H1 (cell line): Measurements from ENCODE around the gene CHST11. TPM values are rescaled to one million over a fixed set of nuclear protein-coding genes. Genes with fewer than 3 reads are reported as not detected.

Experiments used
- BRCA1 ChIP-seq: IDR thresholded peaks from 2 replicates; pipeline ENCODE4 v1.6.1; 2012; ENCODE audit warnings: low read depth, low read length, improper control_type of control experiment
- CREB1 ChIP-seq: IDR thresholded peaks from 2 replicates; pipeline ENCODE4 v1.6.1; 2012; ENCODE audit warnings: inconsistent platforms
- EGR1 ChIP-seq: IDR thresholded peaks from 2 replicates; pipeline ENCODE4 v1.6.1; 2011; ENCODE audit warnings: low read depth, low read length, borderline replicate concordance
- FOSL1 ChIP-seq: IDR thresholded peaks from 2 replicates; pipeline ENCODE4 v1.6.1; 2011; ENCODE audit warnings: mild to moderate bottlenecking, low read depth, low read length, moderate library complexity; ENCODE audit not compliant: insufficient read depth
- POLR2A ChIP-seq, 2 experiments: IDR thresholded peaks; 1 replicate in 1 of 2; 2 replicates in 1 of 2; pipeline ENCODE4 v1.6.1; 2011; ENCODE audit warnings: low read depth in 2 of 2, low read length in 2 of 2, mild to moderate bottlenecking in 2 of 2; ENCODE audit errors: control extremely low read depth in 1 of 2
- SP2 ChIP-seq: IDR thresholded peaks from 2 replicates; pipeline ENCODE4 v1.6.1; 2012; ENCODE audit warnings: mild to moderate bottlenecking, low read length, inconsistent platforms
- polyA plus RNA-seq, 7 experiments: library from polyadenylated mRNA; depleted of rRNA in 3 of 7; stranded (reverse) in 5 of 7; unstranded in 2 of 7; fragments of >200 nt in 5 of 7; fragments of 200-250 nt in 2 of 7; gene quantifications; 1 replicate in 5 of 7; 2 replicates in 1 of 7; 4 replicates in 1 of 7; pipeline versions ENCODE4 v1.2.1 to v1.2.3, GENCODE V29; 2011 to 2013; ENCODE audit warnings: missing spikeins in 2 of 7, mixed read lengths in 2 of 7
- total RNA-seq: library from RNA; stranded (reverse); fragmentation: NEBNext Ultra II Directional; extraction: Animal tissue kit (Norgen Biotek cat#: 25700); gene quantifications from 2 replicates; pipeline ENCODE4 v1.2.1, GENCODE V29; 2021
- TF ChIP-seq, protein P1 (sequence below): fragments of 300-600 bp; sonication (generic); IDR thresholded peaks from 2 replicates; pipeline ENCODE4 v1.7.1; 2012; ENCODE audit warnings: low read length, moderate library complexity, mild to moderate bottlenecking, inconsistent platforms; ENCODE audit not compliant: insufficient replicate concordance

CHST11 gene
- total and polyA plus RNA-seq, 2 of the 8 experiments (the other 6 are each of a cell fraction or from before 2014, with no cell fraction given) = 14.4 to 20.8 TPM

DNA sequence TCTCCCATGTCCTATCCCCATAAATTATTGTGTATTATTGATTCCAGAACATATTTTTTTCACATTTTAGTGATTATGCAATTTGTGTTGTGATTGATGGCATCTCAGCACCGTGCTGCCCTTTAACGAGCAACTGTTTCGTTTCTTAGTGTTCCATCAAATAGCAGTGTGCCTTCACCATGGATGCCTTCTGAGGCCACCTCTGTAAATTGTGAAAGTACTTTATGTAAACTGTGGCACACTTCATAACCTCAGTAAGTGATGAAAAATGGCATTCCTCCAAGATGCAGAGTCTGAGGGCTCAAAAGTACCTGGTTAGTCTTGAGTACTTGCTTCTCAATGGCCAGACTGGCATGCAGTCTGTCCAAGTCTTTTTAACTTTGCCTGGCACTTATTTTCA, 8.2 kb downstream of the CHST11 start (continued):
- TF ChIP-seq, protein P1, sequence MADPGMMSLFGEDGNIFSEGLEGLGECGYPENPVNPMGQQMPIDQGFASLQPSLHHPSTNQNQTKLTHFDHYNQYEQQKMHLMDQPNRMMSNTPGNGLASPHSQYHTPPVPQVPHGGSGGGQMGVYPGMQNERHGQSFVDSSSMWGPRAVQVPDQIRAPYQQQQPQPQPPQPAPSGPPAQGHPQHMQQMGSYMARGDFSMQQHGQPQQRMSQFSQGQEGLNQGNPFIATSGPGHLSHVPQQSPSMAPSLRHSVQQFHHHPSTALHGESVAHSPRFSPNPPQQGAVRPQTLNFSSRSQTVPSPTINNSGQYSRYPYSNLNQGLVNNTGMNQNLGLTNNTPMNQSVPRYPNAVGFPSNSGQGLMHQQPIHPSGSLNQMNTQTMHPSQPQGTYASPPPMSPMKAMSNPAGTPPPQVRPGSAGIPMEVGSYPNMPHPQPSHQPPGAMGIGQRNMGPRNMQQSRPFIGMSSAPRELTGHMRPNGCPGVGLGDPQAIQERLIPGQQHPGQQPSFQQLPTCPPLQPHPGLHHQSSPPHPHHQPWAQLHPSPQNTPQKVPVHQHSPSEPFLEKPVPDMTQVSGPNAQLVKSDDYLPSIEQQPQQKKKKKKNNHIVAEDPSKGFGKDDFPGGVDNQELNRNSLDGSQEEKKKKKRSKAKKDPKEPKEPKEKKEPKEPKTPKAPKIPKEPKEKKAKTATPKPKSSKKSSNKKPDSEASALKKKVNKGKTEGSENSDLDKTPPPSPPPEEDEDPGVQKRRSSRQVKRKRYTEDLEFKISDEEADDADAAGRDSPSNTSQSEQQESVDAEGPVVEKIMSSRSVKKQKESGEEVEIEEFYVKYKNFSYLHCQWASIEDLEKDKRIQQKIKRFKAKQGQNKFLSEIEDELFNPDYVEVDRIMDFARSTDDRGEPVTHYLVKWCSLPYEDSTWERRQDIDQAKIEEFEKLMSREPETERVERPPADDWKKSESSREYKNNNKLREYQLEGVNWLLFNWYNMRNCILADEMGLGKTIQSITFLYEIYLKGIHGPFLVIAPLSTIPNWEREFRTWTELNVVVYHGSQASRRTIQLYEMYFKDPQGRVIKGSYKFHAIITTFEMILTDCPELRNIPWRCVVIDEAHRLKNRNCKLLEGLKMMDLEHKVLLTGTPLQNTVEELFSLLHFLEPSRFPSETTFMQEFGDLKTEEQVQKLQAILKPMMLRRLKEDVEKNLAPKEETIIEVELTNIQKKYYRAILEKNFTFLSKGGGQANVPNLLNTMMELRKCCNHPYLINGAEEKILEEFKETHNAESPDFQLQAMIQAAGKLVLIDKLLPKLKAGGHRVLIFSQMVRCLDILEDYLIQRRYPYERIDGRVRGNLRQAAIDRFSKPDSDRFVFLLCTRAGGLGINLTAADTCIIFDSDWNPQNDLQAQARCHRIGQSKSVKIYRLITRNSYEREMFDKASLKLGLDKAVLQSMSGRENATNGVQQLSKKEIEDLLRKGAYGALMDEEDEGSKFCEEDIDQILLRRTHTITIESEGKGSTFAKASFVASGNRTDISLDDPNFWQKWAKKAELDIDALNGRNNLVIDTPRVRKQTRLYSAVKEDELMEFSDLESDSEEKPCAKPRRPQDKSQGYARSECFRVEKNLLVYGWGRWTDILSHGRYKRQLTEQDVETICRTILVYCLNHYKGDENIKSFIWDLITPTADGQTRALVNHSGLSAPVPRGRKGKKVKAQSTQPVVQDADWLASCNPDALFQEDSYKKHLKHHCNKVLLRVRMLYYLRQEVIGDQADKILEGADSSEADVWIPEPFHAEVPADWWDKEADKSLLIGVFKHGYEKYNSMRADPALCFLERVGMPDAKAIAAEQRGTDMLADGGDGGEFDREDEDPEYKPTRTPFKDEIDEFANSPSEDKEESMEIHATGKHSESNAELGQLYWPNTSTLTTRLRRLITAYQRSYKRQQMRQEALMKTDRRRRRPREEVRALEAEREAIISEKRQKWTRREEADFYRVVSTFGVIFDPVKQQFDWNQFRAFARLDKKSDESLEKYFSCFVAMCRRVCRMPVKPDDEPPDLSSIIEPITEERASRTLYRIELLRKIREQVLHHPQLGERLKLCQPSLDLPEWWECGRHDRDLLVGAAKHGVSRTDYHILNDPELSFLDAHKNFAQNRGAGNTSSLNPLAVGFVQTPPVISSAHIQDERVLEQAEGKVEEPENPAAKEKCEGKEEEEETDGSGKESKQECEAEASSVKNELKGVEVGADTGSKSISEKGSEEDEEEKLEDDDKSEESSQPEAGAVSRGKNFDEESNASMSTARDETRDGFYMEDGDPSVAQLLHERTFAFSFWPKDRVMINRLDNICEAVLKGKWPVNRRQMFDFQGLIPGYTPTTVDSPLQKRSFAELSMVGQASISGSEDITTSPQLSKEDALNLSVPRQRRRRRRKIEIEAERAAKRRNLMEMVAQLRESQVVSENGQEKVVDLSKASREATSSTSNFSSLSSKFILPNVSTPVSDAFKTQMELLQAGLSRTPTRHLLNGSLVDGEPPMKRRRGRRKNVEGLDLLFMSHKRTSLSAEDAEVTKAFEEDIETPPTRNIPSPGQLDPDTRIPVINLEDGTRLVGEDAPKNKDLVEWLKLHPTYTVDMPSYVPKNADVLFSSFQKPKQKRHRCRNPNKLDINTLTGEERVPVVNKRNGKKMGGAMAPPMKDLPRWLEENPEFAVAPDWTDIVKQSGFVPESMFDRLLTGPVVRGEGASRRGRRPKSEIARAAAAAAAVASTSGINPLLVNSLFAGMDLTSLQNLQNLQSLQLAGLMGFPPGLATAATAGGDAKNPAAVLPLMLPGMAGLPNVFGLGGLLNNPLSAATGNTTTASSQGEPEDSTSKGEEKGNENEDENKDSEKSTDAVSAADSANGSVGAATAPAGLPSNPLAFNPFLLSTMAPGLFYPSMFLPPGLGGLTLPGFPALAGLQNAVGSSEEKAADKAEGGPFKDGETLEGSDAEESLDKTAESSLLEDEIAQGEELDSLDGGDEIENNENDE = no peak
- TF ChIP-seq FOSL1 (no peak), SP2 (no peak), EGR1 (no peak), POLR2A (IDR thresholded peaks at IDR 0.05; ENCODE audit: control extremely low read depth in 1 of 2, low read depth in 2 of 2, low read length in 2 of 2) (no peak), BRCA1 (no peak), CREB1 (no peak)
